ENCODE measurements around the gene SEPTIN10.

SEPTIN10 gene

DNA sequence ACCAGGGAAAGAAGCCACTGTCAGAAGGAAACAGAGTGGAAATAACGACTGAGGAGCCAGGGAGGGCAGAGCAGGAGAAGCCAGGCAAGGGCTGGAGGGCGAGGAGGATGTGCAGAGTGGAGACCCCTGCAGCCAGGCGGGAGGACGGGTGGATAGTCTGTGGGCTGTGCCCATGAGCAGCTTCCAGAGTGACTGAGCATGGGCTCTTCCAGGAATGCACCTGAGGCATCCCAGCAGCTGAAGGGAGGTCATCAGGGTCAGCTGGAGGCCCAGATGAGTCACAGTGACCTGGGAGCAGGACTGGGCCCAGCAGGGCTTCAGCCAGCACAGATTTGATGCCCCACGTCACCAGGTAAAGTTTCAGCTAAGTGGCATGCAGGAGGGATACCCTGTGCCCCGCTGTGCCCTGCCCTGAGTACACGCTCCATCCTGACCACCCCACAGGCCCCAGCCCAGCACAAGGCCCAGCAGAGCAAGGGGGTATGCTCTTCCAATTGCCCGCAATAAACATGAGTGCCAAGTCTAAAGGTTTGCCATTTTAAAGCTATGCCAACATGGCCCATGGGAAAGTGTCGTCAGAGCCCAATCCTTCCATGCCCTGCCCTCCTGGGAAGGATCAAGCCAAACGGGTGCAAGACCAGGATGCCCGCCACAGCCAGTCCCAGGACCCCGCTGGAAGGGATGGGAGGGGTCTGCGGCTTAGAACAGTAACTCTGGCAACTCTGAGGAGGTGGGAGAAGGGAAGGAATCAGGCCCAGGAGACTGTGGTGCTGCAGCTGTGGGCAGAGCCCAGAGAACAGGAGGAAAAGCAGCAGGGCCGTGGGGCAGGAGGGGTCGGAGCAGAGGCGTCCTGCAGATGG is 85.7 kb downstream of the SEPTIN10 start:
- Histone ChIP-seq H3K9me3 (ENCODE audit: control insufficient read depth, insufficient read depth, low read length) (no peaks in the 10 kb centered on the region), H3K27ac (ENCODE audit: low read depth, low read length) (no peak overlapping the region), H3K4me3 (ENCODE audit: low read depth, low read length) (no peak overlapping the region), H3K36me3 (ENCODE audit: control insufficient read depth, insufficient read depth, low read length) (no peaks in the 10 kb centered on the region), H3K27me3 (ENCODE audit: control insufficient read depth, insufficient read depth, low read length) (no peaks in the 10 kb centered on the region), H3K4me1 (ENCODE audit: control insufficient read depth, insufficient read depth, low read length) (no peaks in the 10 kb centered on the region), H3K9ac (ENCODE audit: low read depth, low read length) (no peak overlapping the region)

DNA sequence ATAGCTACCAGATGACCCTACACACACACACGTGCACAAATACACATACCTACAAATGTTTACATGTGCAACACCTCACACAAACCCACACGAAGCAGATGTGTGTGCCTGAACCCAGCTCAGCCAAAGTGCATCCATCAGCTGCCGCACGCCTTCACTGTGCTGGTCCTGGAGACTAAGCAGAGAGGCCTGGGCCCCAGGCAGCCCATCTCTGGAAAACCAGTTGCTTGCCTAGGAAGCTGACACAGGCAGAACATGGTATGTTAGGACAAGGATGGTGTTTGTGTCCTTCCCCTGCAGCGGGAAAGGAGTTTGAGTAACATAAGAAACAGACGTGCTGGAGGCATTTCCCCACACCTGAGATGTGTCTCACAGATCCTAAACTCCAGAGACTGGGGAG is 86.7 kb downstream of the SEPTIN10 start:
- Histone ChIP-seq H3K4me1 (ENCODE audit: control insufficient read depth, insufficient read depth, low read length) (no peaks in the 10 kb centered on the region), H3K9ac (ENCODE audit: low read depth, low read length) (no peak overlapping the region), H3K9me3 (ENCODE audit: control insufficient read depth, insufficient read depth, low read length) (no peaks in the 10 kb centered on the region), H3K4me3 (ENCODE audit: low read depth, low read length) (no peak overlapping the region), H3K27ac (ENCODE audit: low read depth, low read length) (no peak overlapping the region), H3K27me3 (ENCODE audit: control insufficient read depth, insufficient read depth, low read length) (no peaks in the 10 kb centered on the region), H3K36me3 (ENCODE audit: control insufficient read depth, insufficient read depth, low read length) (no peaks in the 10 kb centered on the region)

DNA sequence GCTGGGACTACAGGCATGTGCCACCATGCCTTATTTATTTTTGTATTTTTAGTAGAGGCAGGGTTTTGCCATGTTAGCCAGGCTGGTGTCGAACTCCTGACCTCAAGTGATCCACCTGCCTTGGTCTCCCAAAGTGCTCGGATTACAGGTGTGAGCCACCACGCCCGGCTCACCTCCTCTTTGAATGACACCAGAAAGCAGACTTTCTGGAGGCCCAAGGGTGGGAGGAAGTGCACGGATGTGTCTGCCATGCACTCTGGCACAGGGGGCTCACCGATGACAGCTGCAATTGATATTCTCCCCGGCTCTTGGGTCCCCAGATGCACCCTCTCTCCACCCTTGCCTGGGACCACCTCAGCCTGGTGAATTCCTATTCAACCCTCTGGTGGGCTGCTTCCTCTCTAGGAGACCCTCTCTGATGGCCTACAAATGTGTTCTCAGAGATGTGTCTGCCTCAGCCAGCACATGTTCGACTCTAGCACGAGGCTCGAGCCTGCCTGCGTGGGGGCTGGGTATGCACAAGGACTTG is 87.3 kb downstream of the SEPTIN10 start:
- H3K36me3 ChIP-seq (ENCODE audit: control insufficient read depth, insufficient read depth, low read length): no peaks in the 10 kb centered on the region
- no peak overlapping the region for H3K27ac ChIP-seq (ENCODE audit: low read depth, low read length)
- no peaks in the 10 kb centered on the region for H3K27me3 ChIP-seq (ENCODE audit: control insufficient read depth, insufficient read depth, low read length)
- no peak overlapping the region for H3K9ac ChIP-seq (ENCODE audit: low read depth, low read length)
- H3K9me3 ChIP-seq (ENCODE audit: control insufficient read depth, insufficient read depth, low read length): no peaks in the 10 kb centered on the region
- no peak overlapping the region for H3K4me3 ChIP-seq (ENCODE audit: low read depth, low read length)
- no peaks in the 10 kb centered on the region for H3K4me1 ChIP-seq (ENCODE audit: control insufficient read depth, insufficient read depth, low read length)

DNA sequence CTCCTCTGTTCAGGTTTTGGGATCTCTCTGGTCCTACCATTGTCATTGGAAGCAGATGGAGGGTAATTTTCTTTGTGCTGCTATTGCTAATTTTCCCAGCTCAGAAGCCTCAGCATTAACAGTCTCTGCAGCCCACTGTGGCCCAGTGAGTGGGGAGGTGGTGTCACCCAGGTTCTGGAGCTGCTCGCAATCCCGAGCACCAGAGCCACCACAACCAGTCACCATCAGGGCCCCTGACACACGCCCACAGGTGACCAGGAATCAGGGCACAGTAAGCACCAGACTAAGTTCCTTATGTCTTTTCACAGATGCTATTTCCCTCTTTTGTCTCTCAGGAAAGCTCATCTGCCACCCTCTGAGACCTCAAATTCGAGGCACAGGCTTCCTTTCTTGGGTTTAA is 87.9 kb downstream of the SEPTIN10 start:
- H3K27ac ChIP-seq (ENCODE audit: low read depth, low read length): no peak overlapping the region
- H3K4me1 ChIP-seq (ENCODE audit: control insufficient read depth, insufficient read depth, low read length): no peaks in the 10 kb centered on the region
- no peak overlapping the region for H3K4me3 ChIP-seq (ENCODE audit: low read depth, low read length)
- H3K27me3 ChIP-seq (ENCODE audit: control insufficient read depth, insufficient read depth, low read length): no peaks in the 10 kb centered on the region
- no peak overlapping the region for H3K9ac ChIP-seq (ENCODE audit: low read depth, low read length)
- H3K36me3 ChIP-seq (ENCODE audit: control insufficient read depth, insufficient read depth, low read length): no peaks in the 10 kb centered on the region
- H3K9me3 ChIP-seq (ENCODE audit: control insufficient read depth, insufficient read depth, low read length): no peaks in the 10 kb centered on the region

DNA sequence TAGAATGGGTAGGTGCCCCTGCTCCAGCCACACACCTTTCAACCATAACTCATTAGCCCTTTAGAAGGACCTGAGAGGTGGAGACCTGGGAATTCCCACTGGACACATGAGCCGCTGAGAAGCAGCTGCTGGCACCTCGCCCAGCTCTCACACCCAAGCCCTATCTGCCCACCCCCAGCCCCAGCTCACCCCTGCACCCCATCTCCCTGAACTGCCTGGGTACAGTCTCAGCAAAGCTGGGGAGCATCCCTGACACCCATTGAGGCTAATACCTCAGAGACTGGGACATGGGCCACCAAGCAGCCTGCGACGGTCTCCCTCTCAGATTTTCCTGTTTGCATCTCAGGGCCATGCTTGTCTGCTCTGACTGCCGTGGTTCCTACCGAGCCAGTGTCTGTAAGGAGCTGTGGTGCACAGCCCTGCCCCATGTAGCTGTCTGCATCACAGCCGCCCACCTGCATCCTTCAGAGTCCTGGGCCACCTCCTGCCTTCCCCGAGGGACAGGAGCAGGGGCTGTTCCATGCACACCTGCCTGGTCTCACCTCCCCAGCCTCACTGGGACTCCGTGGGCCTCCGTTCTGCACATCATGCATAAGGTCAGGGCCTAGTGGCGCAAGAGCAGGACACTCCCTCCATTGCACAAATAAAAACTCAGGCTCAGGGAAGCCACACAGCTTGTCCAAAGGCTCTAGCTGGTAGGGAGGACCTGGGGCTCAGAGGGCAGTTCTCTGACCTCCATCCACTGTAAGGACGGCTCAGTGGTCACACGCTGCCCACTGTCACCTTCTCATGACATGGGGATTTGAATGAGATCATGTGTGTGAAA is 90.0 kb downstream of the SEPTIN10 start:
- Histone ChIP-seq H3K4me3 (ENCODE audit: low read depth, low read length) (no peak overlapping the region), H3K27ac (ENCODE audit: low read depth, low read length) (no peak overlapping the region), H3K36me3 (ENCODE audit: control insufficient read depth, insufficient read depth, low read length) (no peaks in the 10 kb centered on the region), H3K9ac (ENCODE audit: low read depth, low read length) (no peak overlapping the region), H3K27me3 (ENCODE audit: control insufficient read depth, insufficient read depth, low read length) (no peaks in the 10 kb centered on the region), H3K9me3 (ENCODE audit: control insufficient read depth, insufficient read depth, low read length) (no peaks in the 10 kb centered on the region), H3K4me1 (ENCODE audit: control insufficient read depth, insufficient read depth, low read length) (no peaks in the 10 kb centered on the region)

DNA sequence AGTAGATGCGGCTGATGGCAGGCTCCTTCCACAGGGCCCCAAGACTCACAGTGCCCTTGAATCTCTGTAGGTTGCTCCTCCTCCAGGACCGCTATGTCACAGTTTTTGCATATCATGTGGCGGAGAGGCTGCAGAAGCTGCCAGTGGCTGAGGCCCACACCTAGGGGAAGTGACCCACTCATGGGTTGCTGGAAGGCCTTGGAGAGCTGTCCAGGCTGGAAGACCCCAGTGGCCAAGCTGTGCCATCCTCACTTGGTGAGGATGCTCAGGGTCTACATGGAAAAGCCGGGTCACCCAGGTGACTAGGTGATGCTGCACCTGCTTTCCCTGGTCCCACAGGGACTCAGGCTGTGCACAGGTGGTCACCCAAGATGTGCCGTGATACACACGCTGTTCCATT is 90.6 kb downstream of the SEPTIN10 start:
- H3K4me1 ChIP-seq (ENCODE audit: control insufficient read depth, insufficient read depth, low read length): no peaks in the 10 kb centered on the region
- no peaks in the 10 kb centered on the region for H3K9me3 ChIP-seq (ENCODE audit: control insufficient read depth, insufficient read depth, low read length)
- no peak overlapping the region for H3K27ac ChIP-seq (ENCODE audit: low read depth, low read length)
- H3K9ac ChIP-seq (ENCODE audit: low read depth, low read length): no peak overlapping the region
- no peaks in the 10 kb centered on the region for H3K27me3 ChIP-seq (ENCODE audit: control insufficient read depth, insufficient read depth, low read length)
- H3K36me3 ChIP-seq (ENCODE audit: control insufficient read depth, insufficient read depth, low read length): no peaks in the 10 kb centered on the region
- no peak overlapping the region for H3K4me3 ChIP-seq (ENCODE audit: low read depth, low read length)

DNA sequence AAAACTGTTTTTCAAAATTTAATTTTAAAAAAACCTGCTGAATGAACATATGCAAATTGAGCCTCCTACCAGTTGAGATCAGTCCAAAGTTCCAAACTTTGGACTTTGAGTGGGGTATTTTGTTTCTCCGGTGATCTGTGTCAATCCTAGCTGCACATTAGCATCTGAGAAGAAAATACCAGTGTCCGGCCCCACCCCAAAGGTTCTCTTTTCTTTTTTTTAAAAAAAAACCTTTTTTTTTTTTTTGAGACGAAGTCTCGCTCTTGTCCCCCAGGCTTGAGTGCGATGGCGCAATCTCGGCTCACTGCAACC is 91.7 kb downstream of the SEPTIN10 start:
- no peaks in the 10 kb centered on the region for H3K36me3 ChIP-seq (ENCODE audit: control insufficient read depth, insufficient read depth, low read length)
- no peak overlapping the region for H3K4me3 ChIP-seq (ENCODE audit: low read depth, low read length)
- no peaks in the 10 kb centered on the region for H3K9me3 ChIP-seq (ENCODE audit: control insufficient read depth, insufficient read depth, low read length)
- no peaks in the 10 kb centered on the region for H3K27me3 ChIP-seq (ENCODE audit: control insufficient read depth, insufficient read depth, low read length)
- H3K4me1 ChIP-seq (ENCODE audit: control insufficient read depth, insufficient read depth, low read length): no peaks in the 10 kb centered on the region
- H3K9ac ChIP-seq (ENCODE audit: low read depth, low read length): no peak overlapping the region
- H3K27ac ChIP-seq (ENCODE audit: low read depth, low read length): no peak overlapping the region

DNA sequence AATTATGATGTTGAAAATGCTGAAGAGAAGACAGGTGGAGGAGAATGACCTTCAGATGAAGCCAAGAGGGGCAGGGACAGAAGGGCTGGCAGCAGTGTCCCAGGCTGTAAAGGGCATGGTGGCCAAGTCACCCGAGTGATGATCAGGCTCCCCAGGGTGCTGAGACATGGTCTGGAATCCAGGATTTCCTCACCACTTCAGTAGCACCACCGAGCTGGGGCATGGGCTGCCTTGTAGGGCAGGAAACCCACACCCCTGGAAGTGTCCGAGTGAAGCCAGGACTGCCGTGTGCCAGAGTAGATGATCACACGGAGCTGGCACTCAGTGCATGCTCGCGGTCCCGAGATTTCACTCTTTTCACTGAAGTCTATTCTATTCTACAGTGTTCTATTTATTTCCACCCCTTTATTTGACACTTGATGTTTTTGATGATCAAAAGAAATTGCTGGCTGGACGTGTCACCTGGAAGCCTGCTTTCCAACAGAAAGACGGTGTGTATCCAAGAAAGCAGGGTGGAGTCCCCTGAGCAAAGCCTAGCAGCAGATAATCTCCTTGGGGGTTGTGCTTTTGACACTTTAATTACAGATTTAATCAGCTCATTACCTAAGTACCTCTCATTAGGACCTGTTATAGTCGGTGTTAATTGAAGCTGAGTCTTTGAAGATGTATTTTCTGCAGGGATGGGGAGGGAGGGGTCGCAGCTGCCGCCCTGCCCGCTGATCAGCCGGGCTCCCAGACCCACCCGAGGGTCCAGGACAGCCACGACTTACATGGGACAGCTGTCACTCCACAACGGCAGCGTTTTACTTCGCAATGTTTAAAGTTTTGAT is 92.3 kb downstream of the SEPTIN10 start:
- H3K27me3 ChIP-seq (ENCODE audit: control insufficient read depth, insufficient read depth, low read length): no peaks in the 10 kb centered on the region
- H3K9ac ChIP-seq (ENCODE audit: low read depth, low read length): no peak overlapping the region
- H3K27ac ChIP-seq (ENCODE audit: low read depth, low read length): no peak overlapping the region
- H3K4me1 ChIP-seq (ENCODE audit: control insufficient read depth, insufficient read depth, low read length): no peaks in the 10 kb centered on the region
- no peaks in the 10 kb centered on the region for H3K9me3 ChIP-seq (ENCODE audit: control insufficient read depth, insufficient read depth, low read length)
- H3K36me3 ChIP-seq (ENCODE audit: control insufficient read depth, insufficient read depth, low read length): no peaks in the 10 kb centered on the region
- no peak overlapping the region for H3K4me3 ChIP-seq (ENCODE audit: low read depth, low read length)

DNA sequence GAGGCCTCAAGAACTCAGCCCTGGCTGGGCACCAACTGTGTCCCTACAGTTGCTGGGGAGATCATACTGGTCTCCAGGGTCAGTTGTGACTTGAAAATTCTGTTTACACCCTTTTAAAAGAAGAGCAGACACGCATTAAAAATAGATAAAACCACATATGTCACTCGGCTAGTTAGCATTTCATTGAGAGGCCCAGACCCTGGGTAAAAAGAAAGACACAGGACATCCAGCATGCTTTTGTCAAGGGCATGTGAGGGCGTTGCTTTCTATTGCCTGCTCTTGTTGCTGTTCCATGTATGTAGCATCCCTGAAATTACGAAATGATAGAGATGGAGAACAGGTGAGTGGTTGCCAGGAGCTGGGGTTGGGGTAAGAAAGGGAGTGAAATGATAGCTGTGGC is 94.3 kb downstream of the SEPTIN10 start:
- Histone ChIP-seq H3K9ac (ENCODE audit: low read depth, low read length) (no peak overlapping the region), H3K4me3 (ENCODE audit: low read depth, low read length) (no peak overlapping the region), H3K4me1 (ENCODE audit: control insufficient read depth, insufficient read depth, low read length) (no peaks in the 10 kb centered on the region), H3K9me3 (ENCODE audit: control insufficient read depth, insufficient read depth, low read length) (no peaks in the 10 kb centered on the region), H3K27me3 (ENCODE audit: control insufficient read depth, insufficient read depth, low read length) (no peaks in the 10 kb centered on the region), H3K27ac (ENCODE audit: low read depth, low read length) (no peak overlapping the region), H3K36me3 (ENCODE audit: control insufficient read depth, insufficient read depth, low read length) (no peaks in the 10 kb centered on the region)

DNA sequence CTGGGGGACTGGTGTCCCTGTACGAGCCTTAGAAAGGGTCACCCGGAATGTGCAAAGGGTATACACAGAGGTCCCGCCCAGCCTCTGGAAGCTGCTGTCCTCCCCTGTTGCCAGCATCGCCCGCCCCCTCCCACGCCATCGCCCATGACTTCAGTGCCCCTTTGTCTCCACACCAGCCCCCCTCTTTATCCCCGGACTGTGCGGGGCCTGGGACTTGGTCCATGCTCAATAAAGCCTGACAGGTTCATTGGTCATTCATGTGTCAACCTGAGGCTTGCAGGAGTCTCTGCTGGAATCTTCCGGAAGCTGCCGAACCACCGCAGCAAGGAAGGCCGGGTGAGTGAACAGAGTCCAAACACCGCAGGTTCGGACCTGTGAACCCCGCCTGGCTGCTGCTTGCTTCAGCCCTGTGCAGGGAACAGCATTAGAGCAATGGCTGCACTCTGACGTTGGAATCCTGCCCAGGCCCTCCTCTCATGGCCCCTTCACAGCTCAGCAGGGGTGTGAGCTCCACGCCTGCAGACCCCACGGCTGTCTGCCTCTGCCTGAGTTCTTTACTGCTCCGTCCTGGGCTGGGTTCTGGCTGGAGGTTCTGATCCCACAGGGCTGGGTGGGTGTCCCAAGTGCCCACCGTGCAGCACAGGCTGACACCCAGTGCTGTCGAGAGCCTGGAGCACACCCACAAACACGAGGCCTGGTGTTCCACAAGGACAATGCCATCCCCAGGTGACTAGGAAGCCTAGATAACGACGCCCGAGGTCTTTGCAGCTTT is 96.5 kb downstream of the SEPTIN10 start:
- H3K9ac ChIP-seq (ENCODE audit: low read depth, low read length): no peak overlapping the region
- no peaks in the 10 kb centered on the region for H3K4me1 ChIP-seq (ENCODE audit: control insufficient read depth, insufficient read depth, low read length)
- no peaks in the 10 kb centered on the region for H3K9me3 ChIP-seq (ENCODE audit: control insufficient read depth, insufficient read depth, low read length)
- no peaks in the 10 kb centered on the region for H3K36me3 ChIP-seq (ENCODE audit: control insufficient read depth, insufficient read depth, low read length)
- no peak overlapping the region for H3K4me3 ChIP-seq (ENCODE audit: low read depth, low read length)
- H3K27me3 ChIP-seq (ENCODE audit: control insufficient read depth, insufficient read depth, low read length): no peaks in the 10 kb centered on the region
- no peak overlapping the region for H3K27ac ChIP-seq (ENCODE audit: low read depth, low read length)
